8988T (cell line): Measurements from ENCODE around the gene OSBPL6.
"Not testable (repeated sequence)": the region's sequence is repeated elsewhere in the genome, so short reads cannot be mapped to it uniquely, and the experiment has no call there.

Experiments
- DNase-seq: peaks from one replicate; pipeline ENCODE4 v3.0.0; 2011

OSBPL6 gene

DNA sequence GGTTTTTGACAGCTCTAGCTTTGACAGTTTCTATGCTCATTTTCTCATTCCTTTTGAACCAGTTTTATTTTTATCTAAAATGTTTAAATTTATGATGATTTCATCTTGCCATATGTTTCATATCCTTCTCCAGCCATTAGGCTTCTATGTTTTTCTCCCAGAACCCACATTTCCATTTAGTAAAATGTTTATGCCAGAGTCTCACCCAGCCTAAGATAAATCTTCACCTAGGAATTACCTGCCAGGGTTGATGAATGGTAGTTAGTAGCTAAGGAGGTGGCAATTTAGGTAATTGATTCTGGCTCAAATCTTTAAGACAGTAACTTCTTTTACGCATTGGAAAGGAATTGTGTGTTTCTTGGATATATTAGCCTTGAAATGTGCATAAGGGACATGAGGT lies 173.0 kb downstream of the OSBPL6 start:
- no peak for DNase-seq

DNA sequence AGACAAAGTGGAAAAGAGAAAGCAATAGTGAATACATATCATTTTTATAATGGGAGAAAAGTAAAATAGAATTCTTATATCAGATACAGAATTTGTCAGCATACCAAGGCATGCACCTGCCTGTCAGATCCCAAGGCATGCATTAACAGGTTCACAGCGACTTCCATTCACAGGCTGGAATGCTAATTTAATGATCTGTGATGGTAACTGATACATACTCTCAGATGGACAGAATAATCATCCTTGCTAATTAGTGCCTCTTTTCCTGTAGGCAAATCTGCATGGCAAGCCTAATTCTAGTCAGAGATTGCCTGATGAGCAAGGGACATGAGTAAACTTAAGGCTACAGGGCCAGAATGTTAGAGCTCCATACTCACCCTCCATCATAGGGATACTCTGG lies 180.6 kb downstream of the OSBPL6 start:
- no peak for DNase-seq

- no peak for DNase-seq
These were observed 182.7 kb downstream of the OSBPL6 start for GRCh38 chr2:178377046-178377445.

GRCh38 chr2:178379162-178380004 lies 185.1 kb downstream of the OSBPL6 start:
- no peak for DNase-seq

GRCh38 chr2:178380763-178381162 lies 186.5 kb downstream of the OSBPL6 start:
- no peak for DNase-seq

GRCh38 chr2:178383718-178384117 lies 189.4 kb downstream of the OSBPL6 start:
- no peak for DNase-seq

- no peak for DNase-seq
These were observed 191.4 kb downstream of the OSBPL6 start for GRCh38 chr2:178385595-178386148.

DNA sequence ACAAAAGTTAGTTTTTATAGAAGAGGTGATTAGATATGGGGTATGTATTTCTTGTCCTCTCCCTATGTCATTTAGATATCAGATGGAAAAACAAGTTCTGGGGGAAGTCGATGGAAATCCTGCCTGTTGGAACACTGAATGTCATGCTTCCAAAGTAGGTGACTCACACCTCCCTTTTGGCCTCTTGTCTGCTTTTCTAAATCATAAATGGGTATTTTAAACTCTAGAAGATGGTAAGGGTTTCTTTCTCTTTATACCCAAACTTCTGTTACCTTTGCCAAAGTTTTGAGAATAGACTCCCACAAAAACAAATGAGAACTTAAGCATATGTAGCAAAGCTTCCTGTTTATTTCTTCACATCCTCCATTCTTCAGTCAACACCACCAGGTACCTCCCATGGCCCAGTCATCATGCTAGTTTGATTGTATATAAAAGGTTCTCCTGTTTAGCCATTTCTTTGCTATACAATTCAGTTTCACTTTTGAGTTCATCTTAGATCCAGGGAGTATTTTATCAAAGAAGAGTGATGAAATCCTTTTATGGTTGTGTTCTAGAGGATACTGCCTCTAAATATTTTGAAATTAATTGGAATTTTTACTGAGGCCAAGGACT lies 192.8 kb downstream of the OSBPL6 start:
- no peak for DNase-seq

GRCh38 chr2:178388287-178388686 lies 194.0 kb downstream of the OSBPL6 start:
- DNase-seq = no peak

GRCh38 chr2:178391701-178392100 lies 197.4 kb downstream of the OSBPL6 start:
- DNase-seq = no peak

GRCh38 chr2:178392215-178392614 lies 197.9 kb downstream of the OSBPL6 start:
- no peak for DNase-seq

- DNase-seq = no peak
These were observed 200.5 kb downstream of the OSBPL6 start for GRCh38 chr2:178394859-178395258.

GRCh38 chr2:178395295-178395694 lies 201.0 kb downstream of the OSBPL6 start:
- DNase-seq = no peak

DNA sequence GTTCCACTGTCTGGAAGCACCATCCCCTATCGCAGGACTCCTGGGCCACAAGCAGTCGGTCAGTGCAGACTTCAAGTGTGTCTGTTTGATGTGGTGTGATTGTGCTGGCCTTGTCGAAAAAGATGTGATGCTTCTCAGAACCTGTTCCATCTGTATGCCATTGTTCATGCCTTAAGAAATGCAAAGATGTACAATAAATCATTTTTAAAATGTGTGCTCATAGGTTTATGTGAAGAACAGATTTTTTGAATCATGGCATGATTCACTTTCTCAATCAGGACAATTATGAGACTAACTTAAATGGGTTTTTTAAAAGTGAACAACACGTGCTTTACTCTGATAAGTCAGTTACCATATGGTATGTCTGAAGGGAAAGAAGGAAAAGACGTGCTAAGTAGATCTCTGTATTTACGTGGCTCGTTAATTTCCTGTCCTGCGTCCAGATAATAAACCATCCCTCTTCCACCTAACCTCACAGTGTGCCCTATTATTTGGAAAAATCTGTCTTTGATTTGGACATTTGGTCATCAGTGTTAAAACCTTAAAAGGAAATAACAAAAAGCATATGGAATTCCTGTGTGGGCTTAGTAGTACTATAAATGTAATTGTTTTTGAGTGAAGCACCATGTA lies 201.7 kb downstream of the OSBPL6 start:
- DNase-seq = no peak

- DNase-seq = no peak
These were observed 202.8 kb downstream of the OSBPL6 start for GRCh38 chr2:178397002-178397605.

DNA sequence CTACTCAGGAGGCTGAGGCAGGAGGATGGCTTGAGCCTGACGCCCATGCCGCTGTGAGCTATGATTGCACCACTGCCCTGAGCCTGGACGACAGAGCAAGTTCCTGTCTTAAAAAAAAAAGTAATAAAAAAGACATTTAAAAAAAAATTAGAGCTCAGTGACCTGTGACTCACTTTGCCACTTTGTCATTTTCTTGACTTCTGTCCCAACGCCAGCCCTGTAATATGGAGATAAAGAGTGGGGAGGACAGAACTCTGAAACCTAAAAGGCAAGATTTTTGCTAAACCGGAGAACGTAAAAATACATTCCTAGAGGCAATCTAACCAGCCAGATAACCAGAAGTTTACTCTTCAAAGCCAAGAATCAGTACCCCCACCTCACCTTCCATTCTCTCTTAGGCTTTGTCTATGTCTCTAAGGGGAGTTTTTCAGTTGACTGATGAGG lies 207.7 kb downstream of the OSBPL6 start:
- no peak for DNase-seq

DNA sequence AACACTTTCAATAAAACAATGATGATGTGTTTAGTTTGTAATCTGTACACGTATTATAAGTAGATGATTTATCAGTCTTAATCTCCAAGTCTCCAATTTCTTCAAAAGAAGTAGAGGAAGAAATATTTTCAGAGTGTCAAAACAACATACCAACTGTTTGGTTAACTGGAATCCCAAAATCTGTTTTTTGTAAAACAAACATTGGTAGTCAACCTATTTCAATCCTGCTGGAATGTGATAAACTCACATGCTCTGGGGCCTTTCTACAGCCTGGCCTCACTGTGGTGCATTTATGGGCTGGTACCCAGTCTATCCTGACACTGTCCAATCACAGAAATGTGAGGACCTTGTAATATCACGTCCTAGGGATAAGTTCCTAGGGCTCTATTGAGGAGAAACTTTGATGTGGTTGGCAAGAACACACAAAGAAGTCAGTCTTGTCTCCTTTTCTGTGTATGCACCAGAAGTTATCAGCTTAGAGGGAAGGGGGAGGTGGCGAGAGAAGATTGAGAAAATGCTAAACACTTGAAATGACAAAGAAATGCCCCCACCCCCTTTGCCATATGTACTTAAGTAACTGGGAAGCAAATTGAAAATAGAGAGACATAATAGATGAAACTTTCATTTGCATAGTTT lies 209.5 kb downstream of the OSBPL6 start:
- no peak for DNase-seq

- no peak for DNase-seq
These were observed 210.1 kb downstream of the OSBPL6 start for GRCh38 chr2:178404368-178404767.

- DNase-seq = no peak
These were observed 214.9 kb downstream of the OSBPL6 start for GRCh38 chr2:178409261-178409660.

GRCh38 chr2:178412047-178412446 lies 217.7 kb downstream of the OSBPL6 start:
- no peak for DNase-seq

DNA sequence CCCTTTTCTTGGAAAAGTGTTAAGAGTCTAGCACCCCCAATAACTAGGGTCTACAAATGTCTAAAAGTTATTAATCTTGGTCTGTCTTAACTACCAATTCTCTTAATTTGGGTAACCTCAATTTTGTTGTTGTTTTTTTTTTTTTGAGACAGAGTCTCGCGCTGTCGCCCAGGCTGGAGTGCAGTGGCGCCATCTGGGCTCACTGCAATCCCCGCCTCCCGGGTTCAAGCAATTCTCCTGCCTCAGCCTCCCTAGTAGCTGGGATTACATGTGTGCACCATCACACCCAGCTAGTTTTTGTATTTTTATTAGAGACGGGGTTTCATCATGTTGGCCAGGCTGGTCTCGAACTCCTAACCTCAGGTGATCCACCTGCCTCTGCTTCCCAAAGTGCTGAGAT lies 218.1 kb downstream of the OSBPL6 start:
- not testable (repeated sequence) for DNase-seq

DNA sequence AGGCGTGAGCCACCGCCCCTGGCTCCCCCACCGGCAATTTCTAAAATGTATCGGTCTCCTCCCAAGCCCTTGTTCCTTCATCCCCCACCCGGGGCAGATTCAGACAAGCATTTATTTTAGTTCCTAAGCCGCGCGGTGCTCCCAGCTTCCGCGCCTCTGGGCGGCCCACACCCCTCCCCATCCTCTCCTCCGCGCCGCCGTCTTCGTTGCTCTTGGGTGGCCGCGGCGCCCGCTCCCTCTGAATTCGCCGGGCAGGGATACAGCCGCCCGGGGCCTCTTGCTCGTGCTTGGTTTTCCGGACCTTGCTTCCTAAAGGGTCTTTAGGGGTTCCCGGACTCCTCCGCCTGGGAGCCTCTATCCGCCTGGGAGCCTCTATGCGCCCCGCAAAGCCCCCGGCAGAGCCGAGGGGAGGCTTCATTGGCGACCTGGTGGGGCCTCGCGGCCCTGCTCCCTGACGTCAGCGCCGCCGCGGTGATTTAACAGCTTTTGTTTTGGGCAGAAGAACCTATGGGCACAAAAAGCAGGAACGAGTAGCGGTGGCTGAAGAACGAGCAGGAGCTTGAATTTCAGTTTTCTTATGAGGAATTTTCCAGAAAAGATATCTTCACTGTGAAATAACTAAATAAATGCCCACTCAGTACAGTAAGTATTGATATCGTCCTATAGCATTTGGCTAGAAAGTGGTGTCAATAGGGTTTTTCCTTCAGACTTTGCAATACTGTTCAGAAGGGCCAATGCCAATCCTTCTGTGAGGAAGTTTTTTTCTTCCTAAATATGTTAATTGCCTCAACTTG lies 219.4 kb downstream of the OSBPL6 start:
- DNase-seq = peak; percentile 17
